B cell (primary cell): ENCODE results near the gene AP3D1. TPM values are rescaled to one million over a fixed set of nuclear protein-coding genes. Genes with fewer than 3 reads are reported as not detected.

Experiments
- ATAC-seq: fragments of 200-7000 bp; cut with Tn5 transposase; one replicate; pipeline ENCODE4 v1.10.0; 2021; ENCODE audit warnings: low read depth, mild to moderate bottlenecking, moderate number of reproducible peaks, moderate library complexity
- CTCF ChIA-PET: fragments of 350-600 bp; sonication (Branson Sonifier 250); formaldehyde crosslinking; loops from one replicate; lab custom pipeline; 2021; ENCODE audit warnings: antibody characterized with exemption, inconsistent platforms; lab: Charles Lee
- POLR2A ChIA-PET: fragments of 350-600 bp; sonication (Branson Sonifier 250); formaldehyde crosslinking; loops from one replicate; lab custom pipeline; 2021; ENCODE audit warnings: antibody characterized with exemption; lab: Charles Lee
- DNase-seq: peaks from one replicate; pipeline ENCODE4 v3.0.0; 2013
- H2AFZ ChIP-seq: 2 replicates; pipeline ENCODE4 v1.6.1; 2012; ENCODE audit warnings: mild to moderate bottlenecking, low read depth, low read length; ENCODE audit not compliant: insufficient read depth, poor library complexity, severe bottlenecking
- H3K27ac ChIP-seq, 2 donors: 1 replicate in 1 of 2; 2 replicates in 1 of 2; pipeline ENCODE4 v1.5.1; 2012 to 2013; ENCODE audit warnings: low read length in 2 of 2, mild to moderate bottlenecking in 2 of 2, moderate library complexity in 1 of 2
- H3K27me3 ChIP-seq, 4 experiments: fragments of 200-600 bp in 1 of 4; sonication (generic) in 1 of 4; replicated peaks in 1 of 4; 1 replicate in 2 of 4; 2 replicates in 2 of 4; pipeline versions ENCODE4 v1.6.1 to v1.7.0; 2013 to 2016; ENCODE audit warnings: low read length in 3 of 4, mild to moderate bottlenecking in 2 of 4, mixed read lengths in 1 of 4, moderate library complexity in 1 of 4; ENCODE audit not compliant: insufficient read depth in 4 of 4, control insufficient read depth in 3 of 4; ENCODE audit errors: control extremely low read depth in 1 of 4
- H3K36me3 ChIP-seq, 2 experiments: replicated peaks in 1 of 2; 1 replicate in 1 of 2; 2 replicates in 1 of 2; pipeline versions ENCODE4 v1.6.1 to v1.7.1; 2013; ENCODE audit warnings: low read length in 1 of 2; ENCODE audit not compliant: insufficient read depth in 2 of 2, control insufficient read depth in 1 of 2; ENCODE audit errors: control extremely low read depth in 1 of 2, extremely low read depth in 1 of 2
- H3K4me1 ChIP-seq, 2 donors: fragments of 200-600 bp in 1 of 2; sonication (generic) in 1 of 2; 1 replicate in 1 of 2; 2 replicates in 1 of 2; pipeline versions ENCODE4 v1.5.1 to v1.6.1; 2013 to 2017; ENCODE audit warnings: low read length in 2 of 2; ENCODE audit not compliant: control insufficient read depth in 2 of 2, insufficient read depth in 2 of 2
- H3K4me2 ChIP-seq: replicated peaks from 2 replicates; pipeline ENCODE3; 2012; ENCODE audit warnings: mild to moderate bottlenecking, low read depth, low read length; ENCODE audit not compliant: poor library complexity, severe bottlenecking
- H3K4me3 ChIP-seq, 5 experiments: fragments of 200-600 bp in 1 of 5; sonication (generic) in 1 of 5; 1 replicate in 3 of 5; 2 replicates in 2 of 5; pipeline versions ENCODE4 v1.5.1 to v1.7.0; 2011 to 2016; ENCODE audit warnings: low read length in 4 of 5, mild to moderate bottlenecking in 4 of 5, low read depth in 2 of 5, control low read depth in 1 of 5, moderate library complexity in 1 of 5; ENCODE audit not compliant: insufficient read depth in 1 of 5; ENCODE audit errors: control extremely low read depth in 1 of 5, extremely low read depth in 1 of 5
- H3K79me2 ChIP-seq: fragments of 200-600 bp; sonication (generic); one replicate; pipeline ENCODE4 v1.6.0; 2016; ENCODE audit warnings: low read length; ENCODE audit not compliant: control insufficient read depth, insufficient read depth
- H3K9ac ChIP-seq: fragments of 200-600 bp; sonication (generic); 2 replicates; pipeline ENCODE4 v1.6.1; 2017; ENCODE audit warnings: mild to moderate bottlenecking, low read length, moderate library complexity
- H3K9me3 ChIP-seq, 3 donors: one replicate each; pipeline versions ENCODE4 v1.6.1 to v1.7.1; 2013; ENCODE audit warnings: low read length in 2 of 3; ENCODE audit not compliant: control insufficient read depth in 2 of 3, insufficient read depth in 1 of 3; ENCODE audit errors: control extremely low read depth in 1 of 3
- H4K20me1 ChIP-seq: 2 replicates; pipeline ENCODE4 v1.6.0; 2012; ENCODE audit warnings: mild to moderate bottlenecking, low read length; ENCODE audit not compliant: insufficient read depth, control insufficient read depth, poor library complexity, severe bottlenecking
- H3K27ac Mint-ChIP-seq: one replicate; pipeline ENCODE4 v1.8.0; 2021; ENCODE audit warnings: mixed read lengths
- H3K27me3 Mint-ChIP-seq: one replicate; pipeline ENCODE4 v1.8.0; 2021; ENCODE audit warnings: mixed read lengths
- H3K4me1 Mint-ChIP-seq: one replicate; pipeline ENCODE4 v1.8.0; 2021; ENCODE audit warnings: mixed read lengths
- H3K4me3 Mint-ChIP-seq: one replicate; pipeline ENCODE4 v1.8.0; 2021; ENCODE audit warnings: mixed read lengths
- H3K9me3 Mint-ChIP-seq: one replicate; pipeline ENCODE4 v1.8.0; 2022; ENCODE audit warnings: mixed read lengths; ENCODE audit not compliant: insufficient read depth
- CTCF ChIP-seq: fragments of 200-600 bp; IDR thresholded peaks from one replicate; pipeline ENCODE4 v1.8.0; 2022; ENCODE audit warnings: antibody characterized with exemption, mild to moderate bottlenecking
- EZH2 ChIP-seq: IDR thresholded peaks from 2 replicates; pipeline ENCODE4 v1.6.1; 2012; ENCODE audit warnings: borderline replicate concordance, low read depth, mild to moderate bottlenecking, moderate library complexity, low read length; ENCODE audit not compliant: insufficient read depth, poor library complexity, severe bottlenecking
- WGBS: methylation state at CpG from one replicate; pipeline ENCODE4 v1.1.5; 2013; ENCODE audit warnings: missing lambda C conversion rate; ENCODE audit not compliant: insufficient coverage; 5-methylcytosine and 5-hydroxymethylcytosine counted together
- intact Hi-C: fragments of 100-400 bp; cut with micrococcal nuclease; formaldehyde crosslinking; loops from one replicate; pipeline ENCODE4 v1.10.0; 2022
- polyA plus RNA-seq: library from polyadenylated mRNA; depleted of rRNA; stranded (reverse); fragments of >200 nt; gene quantifications from 2 replicates; pipeline ENCODE4 v1.2.3, GENCODE V29; 2012
- total RNA-seq, 2 donors: library from RNA; stranded (reverse); fragments of 120-200 nt in 1 of 2; gene quantifications; 1 replicate in 1 of 2; 2 replicates in 1 of 2; pipeline versions ENCODE4 v1.2.3 to v1.2.4, GENCODE V29; 2013 to 2022

Gene AP3D1
- total and polyA plus RNA-seq, 2 donors (not counting 1 experiment from before 2014, with no cell fraction given) = 96.4 to 114 TPM

- no peak for ATAC-seq
These were observed 38.6 kb downstream of the AP3D1 start for GRCh38 chr19:2112516-2113320.

More at GRCh38 chr19:2112516-2113320, 38.6 kb downstream of the AP3D1 start:
- intact Hi-C loops = no loop called here
- H3K27ac ChIP-seq = no peak overlapping the region
- no peaks in the 10 kb centered on the region for H3K27me3 ChIP-seq
- no peaks in the 10 kb centered on the region for H3K9me3 Mint-ChIP-seq
- H3K36me3 ChIP-seq = peaks cover 0 to 91% of the 10 kb centered on the region in 2 experiments
- WGBS = 80% methylated on average over 22 of the region's 23 CpGs
- H3K4me3 ChIP-seq = no peak overlapping the region
- ChIA-PET CTCF (no interaction called here), POLR2A (interaction anchor here (1.1 kb wide), 1 partner anchor 37 kb away, joined by 4 read pairs; no protein-coding TSS in a partner anchor)
- TF ChIP-seq EZH2 = no peak
- no peak for TF ChIP-seq CTCF
- H3K4me2 ChIP-seq = no peak overlapping the region
- H3K4me1 Mint-ChIP-seq = peaks cover 2% of the 10 kb centered on the region
- H4K20me1 ChIP-seq = peaks cover 28% of the 10 kb centered on the region
- no peaks in the 10 kb centered on the region for H3K9me3 ChIP-seq
- peaks cover 16% of the 10 kb centered on the region for H3K79me2 ChIP-seq
- no peak for DNase-seq
- no peak overlapping the region for H3K4me3 Mint-ChIP-seq
- H3K9ac ChIP-seq = no peak overlapping the region
- no peaks in the 10 kb centered on the region for H3K27me3 Mint-ChIP-seq
- H2AFZ ChIP-seq = no peak overlapping the region
- H3K4me1 ChIP-seq = no peaks in the 10 kb centered on the region
- no peak overlapping the region for H3K27ac Mint-ChIP-seq
